GM12878 (cell line): Measurements from ENCODE around the gene SLC2A4RG. TPM values are rescaled to one million over a fixed set of nuclear protein-coding genes. Genes with fewer than 3 reads are reported as not detected.

Experiments used
- ATAC-seq: fragments of 200-7000 bp; cut with Tn5 transposase; 3 replicates; pipeline ENCODE4 v1.9.1; 2020; ENCODE audit warnings: mild to moderate bottlenecking, moderate library complexity
- BruUV-seq: library from RNA; stranded (reverse); fragments of 400-500 nt; replicated peaks from 2 replicates; lab custom pipeline; 2021; lab: Mats Ljungman, UMichigan
- CTCF ChIA-PET: fragments of 300-600 bp; sonication (Branson Sonifier 250); formaldehyde crosslinking; extraction: SDS; loops from one replicate; lab custom pipeline; 2021; ENCODE audit warnings: inconsistent platforms; lab: Yijun Ruan, JAX
- POLR2A ChIA-PET: fragments of 350-600 bp; formaldehyde crosslinking; extraction: SDS; loops from one replicate; lab custom pipeline; 2021; ENCODE audit warnings: inconsistent platforms; lab: Charles Lee
- RAD21 ChIA-PET: fragments of 300-600 bp; sonication (Branson Sonifier 250); formaldehyde crosslinking; loops from one replicate; lab custom pipeline; 2023; ENCODE audit warnings: antibody characterized with exemption; ENCODE audit not compliant: unreplicated experiment; lab: Charles Lee
- SMC1A ChIA-PET: fragments of 300-600 bp; sonication (Branson Sonifier 250); formaldehyde crosslinking; loops from one replicate; lab custom pipeline; 2023; ENCODE audit not compliant: unreplicated experiment, uncharacterized antibody; lab: Charles Lee
- DNase-seq: peaks from one replicate; pipeline ENCODE4 v3.0.0-alpha.2; 2011; ENCODE audit warnings: low read depth, low spot score
- FAIRE-seq: peaks from 3 replicates; lab custom pipeline; 2011; peaks lifted over from hg19 to GRCh38; lab: Jason Lieb, UNC
- H2AFZ ChIP-seq: 2 replicates; pipeline ENCODE4 v1.6.0; 2011; ENCODE audit warnings: low read depth, low read length, control low read depth; ENCODE audit not compliant: control insufficient read depth
- H3K27ac ChIP-seq: 2 replicates; pipeline ENCODE4 v1.5.1; 2011; ENCODE audit warnings: control low read depth; ENCODE audit not compliant: control insufficient read depth, insufficient read depth
- H3K27me3 ChIP-seq, 2 experiments: replicated peaks in 1 of 2; 2 replicates each; pipeline versions ENCODE4 v1.6.0 to v1.6.1; 2011; ENCODE audit warnings: low read length in 1 of 2; ENCODE audit not compliant: control insufficient read depth in 2 of 2, insufficient read depth in 2 of 2
- H3K36me3 ChIP-seq, 2 experiments: 2 replicates each; pipeline ENCODE4 v1.5.1; 2011; ENCODE audit warnings: low read length in 1 of 2; ENCODE audit not compliant: control insufficient read depth in 2 of 2, insufficient read depth in 2 of 2
- H3K4me1 ChIP-seq: 2 replicates; pipeline ENCODE4 v1.6.1; 2011; ENCODE audit warnings: mild to moderate bottlenecking, low read length, moderate library complexity, mixed read lengths; ENCODE audit not compliant: control insufficient read depth, insufficient read depth
- H3K4me2 ChIP-seq: 2 replicates; pipeline ENCODE4 v1.6.0; 2011; ENCODE audit warnings: control low read depth; ENCODE audit not compliant: control insufficient read depth, insufficient read depth
- H3K4me3 ChIP-seq: fragments of 200-600 bp; sonication (generic); 2 replicates; pipeline ENCODE4 v1.5.1; 2016
- H3K79me2 ChIP-seq: 2 replicates; pipeline ENCODE4 v1.6.0; 2011; ENCODE audit warnings: low read length; ENCODE audit not compliant: control insufficient read depth, insufficient read depth
- H3K9ac ChIP-seq: 2 replicates; pipeline ENCODE4 v1.8.0; 2011; ENCODE audit warnings: low read length, control low read depth, mixed read lengths; ENCODE audit not compliant: control insufficient read depth, insufficient read depth
- H3K9me3 ChIP-seq: replicated peaks from 3 replicates; pipeline ENCODE4 v1.5.1; 2011; ENCODE audit warnings: mild to moderate bottlenecking, low read length; ENCODE audit not compliant: control insufficient read depth, insufficient read depth
- H4K20me1 ChIP-seq: 2 replicates; pipeline ENCODE4 v1.6.0; 2011; ENCODE audit not compliant: control insufficient read depth, insufficient read depth
- ASH2L ChIP-seq: fragments of 300-600, 200-600 bp; sonication (generic); IDR thresholded peaks from 2 replicates; pipeline ENCODE4 v1.6.1; 2017; ENCODE audit warnings: low read depth, mild to moderate bottlenecking, borderline replicate concordance
- FOXK2 ChIP-seq: fragments of 450-650 bp; IDR thresholded peaks from 2 replicates; pipeline ENCODE4 v1.6.1; 2017; ENCODE audit warnings: mild to moderate bottlenecking, moderate library complexity
- FOXM1 ChIP-seq: IDR thresholded peaks from 2 replicates; pipeline ENCODE4 v1.6.1; 2012; ENCODE audit warnings: low read depth, mild to moderate bottlenecking, inconsistent platforms, low read length, moderate library complexity
- HDGF ChIP-seq: fragments of 450-650 bp; IDR thresholded peaks from 2 replicates; pipeline ENCODE4 v1.6.1; 2016; ENCODE audit warnings: antibody characterized with exemption
- IRF5 ChIP-seq: fragments of 450-650 bp; IDR thresholded peaks from 2 replicates; pipeline ENCODE4 v1.6.1; 2017; ENCODE audit warnings: borderline replicate concordance
- JUNB ChIP-seq: IDR thresholded peaks from 2 replicates; pipeline ENCODE4 v1.6.1; 2016; ENCODE audit warnings: antibody characterized with exemption, mild to moderate bottlenecking
- MYC ChIP-seq: IDR thresholded peaks from 2 replicates; pipeline ENCODE4 v1.6.1; 2011; ENCODE audit warnings: mild to moderate bottlenecking, low read length, moderate library complexity, inconsistent platforms; ENCODE audit not compliant: insufficient read depth, insufficient replicate concordance, insufficient read length, severe bottlenecking
- NFXL1 ChIP-seq: fragments of 450-650 bp; IDR thresholded peaks from 2 replicates; pipeline ENCODE4 v1.6.1; 2017; ENCODE audit warnings: antibody characterized with exemption, mild to moderate bottlenecking, borderline replicate concordance
- NR2F1 ChIP-seq: fragments of 450-650 bp; conservative IDR thresholded peaks from 2 replicates; pipeline ENCODE4 v1.6.1; 2017; ENCODE audit warnings: mild to moderate bottlenecking
- RELA ChIP-seq: fragments of 450-650 bp; IDR thresholded peaks from 2 replicates; pipeline ENCODE4 v1.8.0; 2014; ENCODE audit warnings: borderline replicate concordance; ENCODE audit not compliant: partially characterized antibody
- SIX5 ChIP-seq: IDR thresholded peaks from 2 replicates; pipeline ENCODE4 v1.6.1; 2011; ENCODE audit warnings: mild to moderate bottlenecking, low read depth, low read length, moderate library complexity; ENCODE audit not compliant: severe bottlenecking
- TCF7 ChIP-seq: IDR thresholded peaks from 2 replicates; pipeline ENCODE4 v1.6.1; 2014; ENCODE audit warnings: antibody characterized with exemption, borderline replicate concordance
- WGBS: methylation state at CpG from one replicate; pipeline ENCODE4 v1.1.6; 2016; ENCODE audit warnings: low lambda C conversion rate; ENCODE audit not compliant: insufficient replicate concordance, insufficient coverage; ENCODE audit errors: missing lambda C conversion rate; 5-methylcytosine and 5-hydroxymethylcytosine counted together
- in situ Hi-C: fragments of 300-500 bp; cut with MboI; formaldehyde crosslinking; loops from 9 replicates; pipeline ENCODE4 v1.14.3; 2018; ENCODE audit warnings: mixed read lengths
- intact Hi-C: fragments of 100-400 bp; cut with micrococcal nuclease; formaldehyde crosslinking; loops from one replicate; pipeline ENCODE4 v1.14.2; 2022; ENCODE audit not compliant: unreplicated experiment
- polyA plus RNA-seq, 11 experiments: library from polyadenylated mRNA; depleted of rRNA in 4 of 11; unstranded in 6 of 11; stranded (reverse) in 5 of 11; fragments of >200 nt; fragmentation: Nextera tagmentation in 4 of 11; fragmentation: Illumina TruSeq in 1 of 11; extraction: Ambion mirVana in 4 of 11; extraction: Trizol in 1 of 11; gene quantifications; 1 replicate in 1 of 11; 2 replicates in 10 of 11; pipeline versions ENCODE4 v1.2.1 to v1.2.3, GENCODE V29; 2011 to 2016; ENCODE audit warnings: inconsistent platforms in 2 of 11, missing spikeins in 2 of 11, low read depth in 1 of 11
- total RNA-seq, 4 experiments: library from RNA; depleted of rRNA in 3 of 4; stranded (reverse); fragments of >200 nt in 3 of 4; fragmentation: Illumina TruSeq in 1 of 4; extraction: Trizol in 1 of 4; gene quantifications; 2 replicates each; pipeline versions ENCODE4 v1.2.1 to v1.2.3, GENCODE V29; 2013 to 2021
- TF ChIP-seq, protein P1 (sequence below): IDR thresholded peaks from 2 replicates; pipeline ENCODE4 v1.6.1; 2012; ENCODE audit warnings: mild to moderate bottlenecking, low read depth, low read length

SLC2A4RG gene
- total and polyA plus RNA-seq, 10 of the 15 experiments (the other 5 are each of a cell fraction or from before 2014, with no cell fraction given), result 0.34 to 65.9 (median 13.3) TPM

GRCh38 chr20:63772781-63773518, 33.4 kb downstream of the SLC2A4RG start:
- Histone ChIP-seq H3K27me3 (no peaks in the 10 kb centered on the region), H3K36me3 (no peaks in the 10 kb centered on the region), H3K9ac (no peak overlapping the region), H4K20me1 (no peaks in the 10 kb centered on the region), H3K79me2 (no peaks in the 10 kb centered on the region), H3K9me3 (peaks cover 7% of the 10 kb centered on the region; the same call in 1 of the 3 replicates), H3K4me3 (no peak overlapping the region), H2AFZ (no peak overlapping the region), H3K27ac (no peak overlapping the region), H3K4me2 (no peak overlapping the region), H3K4me1 (no peaks in the 10 kb centered on the region)
- ChIA-PET RAD21 (interaction anchor here (0.7 kb wide), 1 partner anchor 199 kb away, joined by 3 read pairs; the partner anchor contains the start of gene HELZ2), CTCF (interaction anchor here (1.4 kb wide), 1 partner anchor 13 kb away, joined by 3 read pairs; no protein-coding TSS in a partner anchor), SMC1A (no interaction called here), POLR2A (no interaction called here)
- DNase-seq, result no peak
- intact Hi-C loops, result no loop called here
- WGBS, result 56% methylated on average over 20 of the region's 20 CpGs
- no peak for ATAC-seq
- in situ Hi-C loops, result no loop called here
- no TSS peak for BruUV-seq
- FAIRE-seq, result no peak
- TF ChIP-seq JUNB (no peak), NFXL1 (no peak), FOXM1 (no peak), SIX5 (no peak), HDGF (no peak), RELA (no peak), IRF5 (no peak), TCF7 (no peak), NR2F1 (no peak), MYC (no peak), ASH2L (no peak), FOXK2 (no peak)
- TF ChIP-seq, protein P1, sequence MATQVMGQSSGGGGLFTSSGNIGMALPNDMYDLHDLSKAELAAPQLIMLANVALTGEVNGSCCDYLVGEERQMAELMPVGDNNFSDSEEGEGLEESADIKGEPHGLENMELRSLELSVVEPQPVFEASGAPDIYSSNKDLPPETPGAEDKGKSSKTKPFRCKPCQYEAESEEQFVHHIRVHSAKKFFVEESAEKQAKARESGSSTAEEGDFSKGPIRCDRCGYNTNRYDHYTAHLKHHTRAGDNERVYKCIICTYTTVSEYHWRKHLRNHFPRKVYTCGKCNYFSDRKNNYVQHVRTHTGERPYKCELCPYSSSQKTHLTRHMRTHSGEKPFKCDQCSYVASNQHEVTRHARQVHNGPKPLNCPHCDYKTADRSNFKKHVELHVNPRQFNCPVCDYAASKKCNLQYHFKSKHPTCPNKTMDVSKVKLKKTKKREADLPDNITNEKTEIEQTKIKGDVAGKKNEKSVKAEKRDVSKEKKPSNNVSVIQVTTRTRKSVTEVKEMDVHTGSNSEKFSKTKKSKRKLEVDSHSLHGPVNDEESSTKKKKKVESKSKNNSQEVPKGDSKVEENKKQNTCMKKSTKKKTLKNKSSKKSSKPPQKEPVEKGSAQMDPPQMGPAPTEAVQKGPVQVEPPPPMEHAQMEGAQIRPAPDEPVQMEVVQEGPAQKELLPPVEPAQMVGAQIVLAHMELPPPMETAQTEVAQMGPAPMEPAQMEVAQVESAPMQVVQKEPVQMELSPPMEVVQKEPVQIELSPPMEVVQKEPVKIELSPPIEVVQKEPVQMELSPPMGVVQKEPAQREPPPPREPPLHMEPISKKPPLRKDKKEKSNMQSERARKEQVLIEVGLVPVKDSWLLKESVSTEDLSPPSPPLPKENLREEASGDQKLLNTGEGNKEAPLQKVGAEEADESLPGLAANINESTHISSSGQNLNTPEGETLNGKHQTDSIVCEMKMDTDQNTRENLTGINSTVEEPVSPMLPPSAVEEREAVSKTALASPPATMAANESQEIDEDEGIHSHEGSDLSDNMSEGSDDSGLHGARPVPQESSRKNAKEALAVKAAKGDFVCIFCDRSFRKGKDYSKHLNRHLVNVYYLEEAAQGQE, result no peak
